ENCODE results near the gene HYAL3.

HYAL3 gene

DNA sequence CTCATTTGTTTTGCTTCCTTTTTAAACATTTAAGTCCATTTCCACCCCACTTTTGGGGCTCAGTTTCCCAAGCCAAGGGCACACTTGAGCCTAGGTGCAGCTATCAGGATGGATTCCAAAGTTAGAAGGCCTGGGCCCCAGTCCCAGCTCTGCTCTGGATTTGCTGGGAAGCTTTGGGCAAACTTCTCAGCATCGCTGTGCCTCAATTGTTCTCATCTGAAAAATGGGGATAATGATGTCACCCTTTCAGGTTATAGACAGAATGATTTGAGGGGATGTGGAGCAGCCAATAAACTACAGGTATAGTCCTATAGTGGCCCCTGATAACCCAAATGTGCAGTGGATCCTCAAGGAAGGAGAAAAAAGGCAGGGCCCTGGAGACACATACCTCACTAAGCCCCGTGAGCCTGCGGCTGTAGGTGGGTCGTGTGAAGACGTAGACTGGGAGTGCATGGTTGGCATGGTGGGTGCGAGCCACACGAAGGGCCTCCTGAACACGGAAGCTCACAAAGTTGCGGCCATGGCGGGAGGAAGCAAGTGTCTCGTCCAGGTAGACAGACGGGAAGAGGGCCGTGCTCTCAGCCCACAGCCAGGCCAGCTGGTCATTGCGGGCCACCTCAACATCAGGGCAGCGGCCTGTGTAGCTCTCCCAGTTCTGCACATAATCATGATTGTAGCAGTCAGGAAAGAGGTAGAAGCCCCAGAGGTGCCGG is 20.1 kb upstream of the HYAL3 start:
- TF ChIP-seq EZH2 (IDR thresholded peaks at IDR 0.05; ENCODE audit: borderline replicate concordance, low read depth, low read length, severe bottlenecking): no peak
- TF ChIP-seq, protein P1, sequence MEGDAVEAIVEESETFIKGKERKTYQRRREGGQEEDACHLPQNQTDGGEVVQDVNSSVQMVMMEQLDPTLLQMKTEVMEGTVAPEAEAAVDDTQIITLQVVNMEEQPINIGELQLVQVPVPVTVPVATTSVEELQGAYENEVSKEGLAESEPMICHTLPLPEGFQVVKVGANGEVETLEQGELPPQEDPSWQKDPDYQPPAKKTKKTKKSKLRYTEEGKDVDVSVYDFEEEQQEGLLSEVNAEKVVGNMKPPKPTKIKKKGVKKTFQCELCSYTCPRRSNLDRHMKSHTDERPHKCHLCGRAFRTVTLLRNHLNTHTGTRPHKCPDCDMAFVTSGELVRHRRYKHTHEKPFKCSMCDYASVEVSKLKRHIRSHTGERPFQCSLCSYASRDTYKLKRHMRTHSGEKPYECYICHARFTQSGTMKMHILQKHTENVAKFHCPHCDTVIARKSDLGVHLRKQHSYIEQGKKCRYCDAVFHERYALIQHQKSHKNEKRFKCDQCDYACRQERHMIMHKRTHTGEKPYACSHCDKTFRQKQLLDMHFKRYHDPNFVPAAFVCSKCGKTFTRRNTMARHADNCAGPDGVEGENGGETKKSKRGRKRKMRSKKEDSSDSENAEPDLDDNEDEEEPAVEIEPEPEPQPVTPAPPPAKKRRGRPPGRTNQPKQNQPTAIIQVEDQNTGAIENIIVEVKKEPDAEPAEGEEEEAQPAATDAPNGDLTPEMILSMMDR (IDR thresholded peaks at IDR 0.05; ENCODE audit: borderline replicate concordance, extremely low read depth, low read length, poor library complexity, severe bottlenecking): no peak
- H4K20me1 ChIP-seq (ENCODE audit: insufficient read depth, low read length): peaks cover 19% of the 10 kb centered on the region; the same call in 1 of the 2 replicates
- no peak for DNase-seq
- H3K4me1 ChIP-seq (ENCODE audit: insufficient read depth, low read length): peaks cover 42% of the 10 kb centered on the region
- no peak for ATAC-seq (ENCODE audit: insufficient read depth, low read depth)
- H3K27ac ChIP-seq (ENCODE audit: low read length): no peak overlapping the region
- H3K4me2 ChIP-seq (ENCODE audit: insufficient read depth, low read length): peak overlapping the region; percentile 78; the same call in 1 of the 2 replicates
- H3K36me3 ChIP-seq (ENCODE audit: insufficient read depth, low read length): peaks cover 48% of the 10 kb centered on the region
- H3K4me3 ChIP-seq (ENCODE audit: low read depth in 1 of 2, low read length in 2 of 2): peak overlapping the region in 1 of 2 experiments; percentile 74; a peak in 2 of 4 replicates
- no peaks in the 10 kb centered on the region for H3K27me3 ChIP-seq (ENCODE audit: insufficient read depth, low read length, poor library complexity)
- no peak overlapping the region for H2AFZ ChIP-seq (ENCODE audit: low read depth, low read length)
- no peaks in the 10 kb centered on the region for H3K9me3 ChIP-seq (ENCODE audit: insufficient read depth, low read length, severe bottlenecking)
- peaks cover 24% of the 10 kb centered on the region for H3K79me2 ChIP-seq (ENCODE audit: insufficient read depth, low read length)
- H3K9ac ChIP-seq (ENCODE audit: low read depth, low read length): no peak overlapping the region

DNA sequence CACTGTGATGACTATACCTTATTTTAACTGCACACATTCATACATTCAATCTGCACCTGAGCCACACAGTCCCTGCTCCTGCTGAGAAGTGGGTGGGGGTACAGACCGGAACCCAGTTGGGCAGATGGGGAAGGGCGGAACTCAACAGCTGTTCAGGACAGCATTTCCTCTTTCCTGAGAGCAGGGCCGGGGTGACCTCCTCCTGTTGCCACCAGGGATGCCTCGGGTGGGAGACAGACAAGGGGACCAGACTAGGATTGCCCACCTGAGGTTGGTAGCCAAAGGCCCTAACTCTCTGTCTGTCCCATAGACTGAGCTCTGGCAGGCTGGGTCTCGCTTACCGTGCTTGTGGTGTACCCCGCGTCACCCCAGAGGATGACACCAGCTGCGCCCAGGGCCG is 19.4 kb upstream of the HYAL3 start:
- Histone ChIP-seq H3K27ac (ENCODE audit: low read length) (no peak overlapping the region), H4K20me1 (ENCODE audit: insufficient read depth, low read length) (peaks cover 19% of the 10 kb centered on the region; the same call in 1 of the 2 replicates), H3K9me3 (ENCODE audit: insufficient read depth, low read length, severe bottlenecking) (no peaks in the 10 kb centered on the region), H3K27me3 (ENCODE audit: insufficient read depth, low read length, poor library complexity) (no peaks in the 10 kb centered on the region), H3K4me2 (ENCODE audit: insufficient read depth, low read length) (peak overlapping the region; percentile 78; the same call in 1 of the 2 replicates), H3K36me3 (ENCODE audit: insufficient read depth, low read length) (peaks cover 44% of the 10 kb centered on the region), H2AFZ (ENCODE audit: low read depth, low read length) (no peak overlapping the region), H3K9ac (ENCODE audit: low read depth, low read length) (no peak overlapping the region), H3K79me2 (ENCODE audit: insufficient read depth, low read length) (peaks cover 24% of the 10 kb centered on the region), H3K4me1 (ENCODE audit: insufficient read depth, low read length) (peaks cover 42% of the 10 kb centered on the region), H3K4me3 (ENCODE audit: low read depth in 1 of 2, low read length in 2 of 2) (no peak overlapping the region)
- TF ChIP-seq, protein P1 (IDR thresholded peaks at IDR 0.05; ENCODE audit: borderline replicate concordance, extremely low read depth, low read length, poor library complexity, severe bottlenecking): no peak
- TF ChIP-seq EZH2 (IDR thresholded peaks at IDR 0.05; ENCODE audit: borderline replicate concordance, low read depth, low read length, severe bottlenecking): no peak
- ATAC-seq (ENCODE audit: insufficient read depth, low read depth): no peak
- DNase-seq: no peak

DNA sequence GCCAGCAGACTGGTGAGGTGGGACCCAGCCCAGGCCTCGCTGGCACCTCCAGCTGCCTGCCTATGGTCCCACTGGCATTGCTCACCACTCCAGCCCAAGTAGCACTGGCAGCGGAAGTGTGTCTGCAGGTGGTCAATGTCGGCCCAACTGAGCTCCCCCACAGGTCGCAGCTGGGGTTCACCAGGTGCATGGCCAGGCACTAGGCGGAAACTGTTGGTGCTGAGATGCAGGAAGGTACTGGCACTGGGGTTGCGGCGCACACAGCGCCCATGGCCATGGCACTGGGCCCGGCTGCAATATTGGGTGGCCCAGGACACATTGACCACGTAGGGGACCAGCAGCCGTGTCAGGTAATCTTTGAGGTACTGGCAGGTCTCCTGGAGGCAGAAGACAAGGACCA is 19.0 kb upstream of the HYAL3 start:
- no peak overlapping the region for H3K4me3 ChIP-seq (ENCODE audit: low read depth in 1 of 2, low read length in 2 of 2)
- no peak overlapping the region for H2AFZ ChIP-seq (ENCODE audit: low read depth, low read length)
- TF ChIP-seq EZH2 (IDR thresholded peaks at IDR 0.05; ENCODE audit: borderline replicate concordance, low read depth, low read length, severe bottlenecking): no peak
- TF ChIP-seq, protein P1 (IDR thresholded peaks at IDR 0.05; ENCODE audit: borderline replicate concordance, extremely low read depth, low read length, poor library complexity, severe bottlenecking): no peak
- H3K27ac ChIP-seq (ENCODE audit: low read length): no peak overlapping the region
- DNase-seq (no peak), ATAC-seq (ENCODE audit: insufficient read depth, low read depth) (no peak)
- peaks cover 44% of the 10 kb centered on the region for H3K36me3 ChIP-seq (ENCODE audit: insufficient read depth, low read length)
- peaks cover 19% of the 10 kb centered on the region; the same call in 1 of the 2 replicates for H4K20me1 ChIP-seq (ENCODE audit: insufficient read depth, low read length)
- no peaks in the 10 kb centered on the region for H3K27me3 ChIP-seq (ENCODE audit: insufficient read depth, low read length, poor library complexity)
- peaks cover 42% of the 10 kb centered on the region for H3K4me1 ChIP-seq (ENCODE audit: insufficient read depth, low read length)
- no peak overlapping the region for H3K9ac ChIP-seq (ENCODE audit: low read depth, low read length)
- peaks cover 24% of the 10 kb centered on the region for H3K79me2 ChIP-seq (ENCODE audit: insufficient read depth, low read length)
- no peaks in the 10 kb centered on the region for H3K9me3 ChIP-seq (ENCODE audit: insufficient read depth, low read length, severe bottlenecking)
- H3K4me2 ChIP-seq (ENCODE audit: insufficient read depth, low read length): peak overlapping the region; percentile 0; the same call in 1 of the 2 replicates

Measured in DND-41 (cell line).